ENCODE data around the gene ALX4. TPM values are rescaled to one million over a fixed set of nuclear protein-coding genes. Genes with fewer than 3 reads are reported as not detected.

ALX4 gene
- total RNA-seq, 2 experiments from 2014 or later, result not detected

GRCh38 chr11:44248109-44248508 is 61.8 kb downstream of the ALX4 start:
- Histone ChIP-seq H3K36me3 (ENCODE audit: insufficient read depth, low read length) (peaks cover 6% of the 10 kb centered on the region), H3K4me3 (ENCODE audit: low read depth, low read length, poor library complexity, severe bottlenecking) (no peak overlapping the region), H3K27ac (ENCODE audit: low read depth, low read length, poor library complexity, severe bottlenecking) (no peak overlapping the region), H3K4me2 (ENCODE audit: low read length) (no peak overlapping the region), H4K20me1 (ENCODE audit: insufficient read depth, low read length) (no peaks in the 10 kb centered on the region), H3K9me3 (ENCODE audit: low read length) (peaks cover 7% of the 10 kb centered on the region; the same call in 1 of the 2 replicates), H3K4me1 (ENCODE audit: insufficient read depth, low read length, poor library complexity, severe bottlenecking) (no peaks in the 10 kb centered on the region), H2AFZ (ENCODE audit: low read length) (no peak overlapping the region), H3K79me2 (ENCODE audit: insufficient read depth, low read depth, low read length) (no peaks in the 10 kb centered on the region), H3K9me2 (ENCODE audit: insufficient read depth, low read length) (no peaks in the 10 kb centered on the region)
- no peak for DNase-seq (ENCODE audit: low spot score)
- no peak for TF ChIP-seq CTCF (conservative IDR thresholded peaks at IDR 0.05; ENCODE audit: low read length)
- ChIA-PET POLR2A (interaction anchor here (0.6 to 0.9 kb wide), 3 partner anchors 65 to 88 kb away, joined by 3 to 5 read pairs (median 4); no protein-coding TSS in a partner anchor), CTCF (ENCODE audit: unreplicated experiment) (no interaction called here)
- intact Hi-C loops (cut with micrococcal nuclease; ENCODE audit: unreplicated experiment), result no loop called here
- no TSS peak for BruUV-seq (replicated peaks)

GRCh38 chr11:44247508-44247907 is 62.4 kb downstream of the ALX4 start:
- peaks cover 6% of the 10 kb centered on the region for H3K36me3 ChIP-seq (ENCODE audit: insufficient read depth, low read length)
- H3K79me2 ChIP-seq (ENCODE audit: insufficient read depth, low read depth, low read length), result no peaks in the 10 kb centered on the region
- intact Hi-C loops (cut with micrococcal nuclease; ENCODE audit: unreplicated experiment), result no loop called here
- TF ChIP-seq CTCF (conservative IDR thresholded peaks at IDR 0.05; ENCODE audit: low read length) (no peak), EZH2phosphoT487 (IDR thresholded peaks at IDR 0.05; ENCODE audit: borderline replicate concordance, low read depth, low read length) (no peak)
- BruUV-seq (replicated peaks), result no TSS peak
- H4K20me1 ChIP-seq (ENCODE audit: insufficient read depth, low read length), result no peaks in the 10 kb centered on the region
- CTCF ChIA-PET (ENCODE audit: unreplicated experiment), result no interaction called here
- DNase-seq (ENCODE audit: low spot score), result no peak
- POLR2A ChIA-PET, result interaction anchor here (0.7 to 0.9 kb wide), 3 partner anchors 28 to 87 kb away, joined by 4 to 5 read pairs (median 5); no protein-coding TSS in a partner anchor
- H3K4me3 ChIP-seq (ENCODE audit: low read depth, low read length, poor library complexity, severe bottlenecking), result no peak overlapping the region
- H3K4me1 ChIP-seq (ENCODE audit: insufficient read depth, low read length, poor library complexity, severe bottlenecking), result no peaks in the 10 kb centered on the region
- H3K9me2 ChIP-seq (ENCODE audit: insufficient read depth, low read length), result no peaks in the 10 kb centered on the region
- no peak overlapping the region for H3K27ac ChIP-seq (ENCODE audit: low read depth, low read length, poor library complexity, severe bottlenecking)
- H3K4me2 ChIP-seq (ENCODE audit: low read length), result no peak overlapping the region
- peaks cover 1% of the 10 kb centered on the region; the same call in 1 of the 2 replicates for H3K9me3 ChIP-seq (ENCODE audit: low read length)
- H2AFZ ChIP-seq (ENCODE audit: low read length), result no peak overlapping the region

- Histone ChIP-seq H3K27ac (ENCODE audit: low read depth, low read length, poor library complexity, severe bottlenecking) (no peak overlapping the region), H3K4me1 (ENCODE audit: insufficient read depth, low read length, poor library complexity, severe bottlenecking) (no peaks in the 10 kb centered on the region), H2AFZ (ENCODE audit: low read length) (no peak overlapping the region), H3K79me2 (ENCODE audit: insufficient read depth, low read depth, low read length) (no peaks in the 10 kb centered on the region), H3K9me2 (ENCODE audit: insufficient read depth, low read length) (no peaks in the 10 kb centered on the region), H3K4me2 (ENCODE audit: low read length) (no peak overlapping the region), H4K20me1 (ENCODE audit: insufficient read depth, low read length) (no peaks in the 10 kb centered on the region), H3K9me3 (ENCODE audit: low read length) (no peaks in the 10 kb centered on the region), H3K36me3 (ENCODE audit: insufficient read depth, low read length) (peaks cover 6% of the 10 kb centered on the region), H3K4me3 (ENCODE audit: low read depth, low read length, poor library complexity, severe bottlenecking) (no peak overlapping the region)
- no peak for TF ChIP-seq CTCF (conservative IDR thresholded peaks at IDR 0.05; ENCODE audit: low read length)
- no peak for TF ChIP-seq EZH2phosphoT487 (IDR thresholded peaks at IDR 0.05; ENCODE audit: borderline replicate concordance, low read depth, low read length)
- POLR2A ChIA-PET, result interaction anchor here (0.6 kb wide), 1 partner anchor 12 kb away, joined by 3 read pairs; no protein-coding TSS in a partner anchor
- intact Hi-C loops (cut with micrococcal nuclease; ENCODE audit: unreplicated experiment), result no loop called here
- no TSS peak for BruUV-seq (replicated peaks)
- CTCF ChIA-PET (ENCODE audit: unreplicated experiment), result no interaction called here
- no peak for DNase-seq (ENCODE audit: low spot score)
Observed at GRCh38 chr11:44246726-44247125, 63.2 kb downstream of the ALX4 start.

Measured in OCI-LY7 (cell line).